NCI-H2171 treated with DMSO at 0.1 percent for 48 hours (cell line): ENCODE data around the gene BPIFA1.

ENCODE experiments used
- DNase-seq: peaks from one replicate; lab custom pipeline; 2025; lab: John Stamatoyannopoulos, UW

The BPIFA1 gene

GRCh38 chr20:33235696-33236095 lies at the start of gene BPIFA1:
Gene BPIFA1, plus strand, starts transcription at chr20:33235996. Its CDS starts 1,716 bp downstream, at chr20:33237712.
- DNase-seq: no peak

GRCh38 chr20:33187491-33187890 lies 48.3 kb upstream of the BPIFA1 start:
- no peak for DNase-seq

- no peak for DNase-seq
These were observed 47.4 kb upstream of the BPIFA1 start for GRCh38 chr20:33188421-33188820.

- DNase-seq: no peak
These were observed 44.3 kb upstream of the BPIFA1 start for GRCh38 chr20:33191484-33191883.

- DNase-seq: no peak
These were observed 43.8 kb upstream of the BPIFA1 start for GRCh38 chr20:33191955-33192354.

GRCh38 chr20:33192912-33193501 lies 42.8 kb upstream of the BPIFA1 start:
- no peak for DNase-seq

- no peak for DNase-seq
These were observed 36.8 kb upstream of the BPIFA1 start for GRCh38 chr20:33199026-33199425.

GRCh38 chr20:33202451-33202850 lies 33.3 kb upstream of the BPIFA1 start:
- no peak for DNase-seq

- no peak for DNase-seq
These were observed 32.4 kb upstream of the BPIFA1 start for GRCh38 chr20:33203444-33203843.

GRCh38 chr20:33209789-33210188 lies 26.0 kb upstream of the BPIFA1 start:
- no peak for DNase-seq

GRCh38 chr20:33210371-33210770 lies 25.4 kb upstream of the BPIFA1 start:
- no peak for DNase-seq

- peak; percentile 80 for DNase-seq
These were observed 23.9 kb upstream of the BPIFA1 start for GRCh38 chr20:33211817-33212424.

GRCh38 chr20:33217052-33217451 lies 18.7 kb upstream of the BPIFA1 start, which contains the start of gene BPIFA3:
Gene BPIFA3, plus strand, starts transcription at chr20:33217352. Its CDS starts 185 bp downstream, at chr20:33217537.
- DNase-seq: no peak

- DNase-seq: no peak
These were observed 11.4 kb upstream of the BPIFA1 start for GRCh38 chr20:33224399-33224798.

GRCh38 chr20:33229843-33230242 lies 6.0 kb upstream of the BPIFA1 start:
- no peak for DNase-seq

GRCh38 chr20:33231237-33231636 lies 4.6 kb upstream of the BPIFA1 start:
- no peak for DNase-seq

GRCh38 chr20:33232486-33233072 lies 3.2 kb upstream of the BPIFA1 start:
- DNase-seq: peak; percentile 69

GRCh38 chr20:33233129-33233774 lies 2.5 kb upstream of the BPIFA1 start:
- DNase-seq: peak; percentile 96

GRCh38 chr20:33234050-33234449 lies 1.7 kb upstream of the BPIFA1 start:
- DNase-seq: no peak

GRCh38 chr20:33236351-33236750 lies 555 bp downstream of the BPIFA1 start:
- no peak for DNase-seq

GRCh38 chr20:33237989-33238388 lies 2.2 kb downstream of the BPIFA1 start:
- no peak for DNase-seq

- no peak for DNase-seq
These were observed 3.6 kb downstream of the BPIFA1 start for GRCh38 chr20:33239418-33239817.
